Stimulated activated CD8-positive, alpha-beta memory T cell treated with anti-CD3 and anti-CD28 coated beads, Interleukin-4, amount 100 ng/mL, for 24 hours (primary cell): ENCODE results near the gene RACGAP1.

Experiments used
- DNase-seq: peaks from one replicate; pipeline ENCODE4 v3.0.0-alpha.2; 2020; ENCODE audit warnings: low read depth

The RACGAP1 gene

GRCh38 chr12:49941556-49942511 is 83.5 kb downstream of the RACGAP1 start:
- no peak for DNase-seq

- DNase-seq = no peak
Measured at GRCh38 chr12:49939707-49940106, 85.6 kb downstream of the RACGAP1 start.

GRCh38 chr12:49939307-49939706 is 86.0 kb downstream of the RACGAP1 start:
- no peak for DNase-seq
